NCI-H1930 (cell line): ENCODE data around the gene CAMSAP2.

Source experiments
- DNase-seq, 2 experiments: peaks; one replicate each; lab custom pipeline; 2025; lab: John Stamatoyannopoulos, UW

CAMSAP2 gene

DNA sequence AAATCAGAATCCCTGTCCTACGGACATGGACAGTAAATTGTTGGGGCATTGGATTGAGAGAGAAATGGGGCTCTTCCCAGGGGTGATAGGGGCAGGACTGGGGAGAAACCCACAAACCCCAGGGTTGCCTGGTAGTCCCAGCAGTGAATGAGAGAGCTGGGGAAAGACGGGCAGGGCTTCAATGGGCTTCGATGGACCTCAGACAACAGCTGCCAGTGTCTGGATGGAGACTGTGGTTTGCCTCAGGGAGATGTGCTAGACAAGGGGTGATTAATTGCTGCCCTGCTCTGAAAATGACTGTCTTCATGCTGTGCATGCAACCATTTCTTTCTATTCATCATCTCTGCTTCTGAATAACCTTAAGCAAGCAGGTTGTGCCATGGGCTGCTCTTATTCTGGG lies 141.5 kb downstream of the CAMSAP2 start:
- DNase-seq: no peak

DNA sequence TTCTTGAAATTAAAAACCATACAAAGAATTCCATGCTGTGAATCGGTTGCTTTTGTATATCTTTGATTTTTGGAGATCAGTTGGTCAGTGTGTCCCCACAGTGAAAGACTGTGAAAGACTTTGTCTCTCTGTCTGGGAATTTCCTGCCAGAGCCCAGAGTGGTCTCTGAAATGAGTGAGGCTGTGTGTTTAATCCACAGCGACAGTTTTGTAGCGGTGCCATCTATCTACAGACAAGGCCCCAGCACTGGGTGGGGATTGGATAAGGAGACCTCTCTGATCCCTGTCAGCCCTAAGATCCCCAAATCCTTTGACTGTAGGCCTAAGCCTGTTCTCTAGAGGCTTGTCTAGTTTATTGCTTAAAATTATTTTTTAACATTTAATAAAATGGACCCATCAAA lies 144.4 kb downstream of the CAMSAP2 start:
- no peak for DNase-seq

DNA sequence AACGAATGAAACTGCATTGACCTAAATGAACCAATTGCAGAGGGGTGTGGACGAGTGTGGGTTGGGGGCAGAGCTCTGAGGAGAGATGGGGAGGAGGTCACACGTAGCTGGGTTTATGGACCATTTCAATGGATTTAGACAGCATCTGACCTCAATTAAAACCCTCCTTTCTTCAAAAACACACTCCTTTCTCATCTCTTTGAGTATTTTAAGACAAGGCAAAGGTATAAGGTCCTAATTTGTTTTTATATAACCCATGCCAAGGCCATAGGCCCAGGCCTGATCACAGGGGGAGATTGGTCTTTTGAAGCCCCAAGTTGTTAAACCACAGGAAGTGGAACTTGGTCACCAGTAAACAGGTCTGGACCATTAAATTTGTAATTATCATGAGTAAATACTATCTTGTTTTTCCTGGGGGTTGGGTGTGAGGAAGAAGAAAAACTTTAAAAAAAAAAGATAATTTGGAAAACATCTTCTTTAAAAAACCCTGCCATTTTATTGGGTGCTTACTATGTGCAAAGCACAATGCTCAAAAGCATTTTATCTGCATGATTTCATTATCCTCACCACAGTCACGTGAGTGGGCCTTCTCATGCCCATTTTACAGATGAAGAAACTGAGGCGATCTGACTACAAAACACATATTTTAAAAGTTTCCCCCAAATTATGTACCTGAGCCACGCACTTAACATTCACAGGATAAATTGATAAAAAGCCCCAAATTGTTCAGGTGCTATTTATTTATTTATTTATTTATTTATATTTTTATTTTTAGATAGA lies 147.1 kb downstream of the CAMSAP2 start:
- no peak for DNase-seq

DNA sequence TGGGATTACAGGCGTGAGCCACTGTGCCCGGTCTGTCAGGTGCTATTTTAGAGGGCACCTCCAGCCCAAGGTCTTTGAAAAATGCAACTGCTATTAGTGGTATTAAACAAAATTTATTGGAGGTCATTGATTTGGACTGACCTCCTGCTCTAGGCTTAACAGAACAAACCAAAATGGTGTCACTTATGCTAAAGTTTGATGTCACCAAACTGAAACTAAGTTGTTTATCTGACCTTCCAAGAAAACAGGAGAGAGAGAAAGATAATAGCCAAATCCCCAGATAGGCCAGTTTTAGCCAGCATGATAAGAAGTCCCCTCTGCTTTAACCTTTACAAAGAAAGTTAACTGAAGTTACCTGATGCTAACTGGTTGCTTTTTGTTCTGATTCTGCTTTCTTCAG lies 147.9 kb downstream of the CAMSAP2 start:
- DNase-seq: no peak

DNA sequence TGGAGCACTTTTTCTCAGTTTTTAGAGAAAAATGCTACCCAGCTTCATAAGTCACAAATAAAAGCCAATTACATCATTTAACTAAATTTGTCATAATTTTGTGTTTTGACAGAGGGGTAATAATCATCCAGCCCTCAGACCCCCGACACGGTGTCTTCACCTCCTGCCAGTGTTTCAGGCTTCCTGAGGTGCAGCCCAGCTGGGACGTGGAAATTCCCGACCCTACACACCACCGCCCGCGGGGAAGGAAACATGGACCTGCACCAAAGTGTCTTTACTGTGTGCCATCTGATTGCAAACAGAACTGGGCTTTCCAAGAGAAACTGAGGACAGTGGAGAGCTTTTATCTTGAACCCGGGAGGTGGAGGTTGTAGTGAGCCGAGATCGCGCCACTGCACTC lies 148.3 kb downstream of the CAMSAP2 start:
- no peak for DNase-seq

DNA sequence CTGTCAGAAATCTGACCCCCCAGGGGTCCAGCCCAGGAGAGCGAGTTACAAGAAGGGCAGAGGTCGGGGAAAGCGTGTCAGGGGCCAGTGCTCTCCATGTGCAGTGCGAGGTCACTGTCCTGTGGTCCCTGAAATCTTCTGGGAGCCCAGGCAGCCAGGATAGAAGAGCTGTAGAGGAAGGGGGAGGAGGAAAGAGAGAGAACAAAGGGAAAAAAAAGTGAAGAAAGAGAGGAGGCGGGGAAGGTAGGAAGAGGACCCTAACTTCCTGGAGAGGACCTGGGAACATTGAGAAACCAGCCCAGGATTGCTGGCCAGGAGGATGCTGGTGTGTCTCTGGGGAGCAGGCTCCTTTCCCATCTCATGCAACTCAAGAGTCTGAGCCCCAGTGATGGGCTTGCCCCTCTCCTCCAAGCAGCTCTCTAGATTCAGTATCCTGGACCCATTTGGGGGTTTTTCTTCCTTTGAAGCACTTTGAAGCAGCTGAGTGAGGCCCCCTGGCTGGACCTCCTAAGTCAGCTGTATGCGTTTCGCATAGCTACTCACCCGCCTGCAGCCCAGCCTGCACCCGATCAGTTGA lies 149.2 kb downstream of the CAMSAP2 start:
- no peak for DNase-seq

DNA sequence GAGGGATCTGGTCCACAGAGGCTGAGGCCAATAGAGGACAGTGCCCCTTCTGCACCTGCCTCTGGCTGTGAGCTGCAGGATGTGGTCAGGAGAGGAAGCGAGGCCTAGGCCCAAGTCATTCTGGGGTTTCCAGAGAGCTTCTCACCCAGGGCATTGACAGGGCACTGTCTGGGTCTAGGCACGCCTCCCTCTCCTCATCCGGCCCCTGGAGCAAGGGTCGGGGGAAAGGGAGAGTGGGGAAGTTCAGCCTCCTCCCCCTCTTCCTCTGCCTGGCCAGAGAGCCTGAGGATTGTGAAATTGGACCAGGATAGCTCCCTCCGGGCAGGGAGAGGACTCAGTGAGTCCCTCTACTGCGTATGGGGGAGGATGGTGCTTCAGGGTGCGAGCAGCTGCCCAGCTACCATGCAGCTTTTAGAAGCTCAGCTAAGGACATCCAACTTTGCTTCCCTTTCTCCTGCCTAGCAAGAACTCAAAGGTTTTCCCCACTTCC lies 149.7 kb downstream of the CAMSAP2 start:
- no peak for DNase-seq

DNA sequence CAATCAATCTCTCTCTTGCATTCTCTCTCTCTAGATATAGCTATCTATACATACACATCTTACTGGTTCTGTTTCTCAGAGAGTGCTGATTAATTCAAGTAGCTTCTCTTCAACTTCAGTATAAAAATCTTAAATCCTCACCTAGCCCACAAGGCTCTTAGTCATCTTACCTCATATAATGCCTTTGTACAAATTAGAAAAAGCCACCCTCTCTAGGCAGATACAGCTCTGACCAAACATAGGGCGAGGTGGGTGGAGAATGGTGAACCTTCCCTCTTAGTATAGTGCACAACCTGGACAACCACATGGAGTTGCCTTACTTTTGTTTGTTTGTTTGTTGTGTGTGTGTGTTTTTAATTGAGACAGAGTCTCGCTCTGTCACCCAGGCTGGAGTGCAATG lies 150.9 kb downstream of the CAMSAP2 start:
- no peak for DNase-seq

DNA sequence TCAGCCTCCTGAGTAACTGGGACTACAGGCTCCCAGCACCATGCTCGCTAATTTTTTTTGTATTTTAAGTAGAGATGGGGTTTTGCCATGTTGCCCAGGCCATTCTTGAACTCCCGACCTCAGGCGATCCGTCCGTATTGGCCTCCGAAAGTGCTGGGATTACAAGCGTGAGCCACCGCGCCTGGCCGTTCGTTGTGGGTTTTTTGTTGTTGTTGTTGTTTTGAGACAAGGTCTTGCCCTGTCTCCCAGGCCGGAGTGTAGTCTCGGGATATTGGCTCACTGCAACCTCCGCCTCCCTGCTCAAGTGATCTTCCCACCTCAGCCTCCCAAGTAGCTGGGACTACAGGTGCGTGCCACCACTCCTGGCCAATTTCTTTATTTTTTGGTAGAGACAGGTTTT lies 151.3 kb downstream of the CAMSAP2 start:
- DNase-seq: no peak

DNA sequence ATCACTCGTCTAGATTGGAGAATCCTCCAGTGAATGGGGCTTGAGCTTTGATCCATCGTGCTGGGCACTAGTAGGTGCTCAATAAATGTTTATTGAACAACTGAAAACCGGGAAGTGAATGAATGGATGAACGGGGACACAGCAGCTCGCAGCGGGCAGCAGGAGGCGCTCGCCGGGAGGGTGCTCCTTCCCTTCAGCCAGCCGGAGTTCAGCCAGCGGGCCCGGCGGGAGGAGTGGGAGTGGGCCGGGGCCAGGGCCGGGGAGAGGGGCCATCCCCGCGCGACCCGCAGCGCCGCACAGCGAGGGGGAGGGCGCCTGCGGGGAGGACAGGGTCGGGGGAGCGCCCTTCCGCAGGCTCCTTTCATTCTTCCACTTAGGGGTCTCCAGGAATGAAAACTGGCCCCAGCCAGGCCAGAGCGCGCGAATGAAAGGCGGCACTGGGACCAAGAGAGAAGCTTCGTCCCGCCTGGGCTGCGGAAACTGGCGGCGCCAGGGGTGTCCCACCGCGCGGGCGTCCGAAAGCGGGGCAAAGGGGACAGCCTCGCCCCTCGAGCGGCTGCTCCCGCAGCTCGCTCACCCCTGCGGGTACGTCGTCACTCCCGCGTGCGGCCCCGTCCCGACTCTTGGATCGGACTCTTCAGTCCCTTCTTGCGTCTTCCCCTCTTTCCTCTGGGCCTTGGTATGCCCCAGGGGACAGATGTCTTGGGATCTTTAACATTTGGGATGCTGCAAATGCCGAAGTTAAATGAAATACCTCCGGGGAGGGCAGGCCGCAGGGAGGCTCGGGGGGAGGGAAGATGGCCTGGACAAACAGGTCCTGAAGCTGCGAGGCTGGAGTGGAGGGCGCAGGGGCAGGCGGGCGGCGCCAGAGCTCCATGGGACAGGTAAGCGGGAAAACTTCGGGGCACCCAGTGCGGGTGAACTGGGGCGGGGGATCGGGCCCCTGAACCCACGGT lies 152.4 kb downstream of the CAMSAP2 start:
- peak in 1 of 2 experiments; percentile 13 for DNase-seq

DNA sequence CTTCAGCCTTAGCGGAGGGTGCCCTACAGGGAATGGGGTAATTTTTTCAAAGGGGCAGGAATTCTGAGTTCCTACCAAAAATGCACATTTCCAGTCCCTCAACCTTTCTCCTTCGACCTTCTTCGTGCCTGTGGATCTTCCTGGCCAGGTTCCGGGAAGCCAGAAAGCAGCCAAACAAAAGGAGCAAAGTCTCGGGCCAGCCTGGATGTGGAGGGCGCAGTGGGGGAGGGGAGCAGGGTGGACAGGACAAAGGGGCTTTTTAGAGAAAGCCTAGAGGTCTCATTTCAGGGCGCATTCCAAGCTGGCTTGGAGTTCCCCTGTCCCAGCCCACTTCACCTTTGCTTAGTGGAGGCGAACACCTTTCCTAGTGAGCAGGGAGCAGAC lies 153.1 kb downstream of the CAMSAP2 start:
- DNase-seq: no peak

DNA sequence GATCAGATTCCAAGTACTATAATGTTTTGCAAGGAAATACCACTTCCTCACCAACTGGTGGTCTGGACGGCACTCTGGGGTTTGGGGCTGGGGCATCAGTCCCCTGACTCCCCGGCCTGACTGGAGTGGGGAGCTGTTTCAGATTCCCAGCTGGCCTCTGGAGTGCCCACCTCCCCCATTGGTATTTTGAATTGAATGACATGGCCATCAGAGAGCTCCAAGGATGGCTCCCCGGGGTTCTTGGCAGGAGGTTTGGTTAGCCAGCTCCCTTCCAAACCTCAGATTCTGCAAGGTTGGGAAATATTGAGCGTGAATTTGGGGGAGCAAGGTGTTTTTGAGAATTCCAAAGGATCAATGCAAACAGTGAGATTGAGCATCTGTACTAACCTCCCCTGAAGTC lies 153.9 kb downstream of the CAMSAP2 start:
- DNase-seq: no peak

DNA sequence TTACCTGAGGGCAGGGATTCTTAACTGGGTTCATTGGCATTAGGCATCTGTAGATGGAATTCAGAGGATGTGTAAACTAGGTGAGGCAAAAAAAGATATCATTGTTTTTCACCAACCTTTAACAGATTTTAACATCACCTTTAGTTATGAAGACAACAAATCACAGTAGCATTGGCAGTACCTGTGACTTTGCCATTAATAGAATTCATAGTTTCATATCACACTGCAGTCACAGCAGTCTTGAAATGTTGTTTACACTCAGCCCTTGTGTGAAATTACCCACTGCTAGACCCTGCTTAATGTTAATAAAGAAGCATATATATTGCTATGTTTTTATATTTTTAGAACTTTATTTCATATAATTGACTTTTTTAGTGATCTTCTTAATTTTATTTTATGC lies 154.3 kb downstream of the CAMSAP2 start:
- no peak for DNase-seq

DNA sequence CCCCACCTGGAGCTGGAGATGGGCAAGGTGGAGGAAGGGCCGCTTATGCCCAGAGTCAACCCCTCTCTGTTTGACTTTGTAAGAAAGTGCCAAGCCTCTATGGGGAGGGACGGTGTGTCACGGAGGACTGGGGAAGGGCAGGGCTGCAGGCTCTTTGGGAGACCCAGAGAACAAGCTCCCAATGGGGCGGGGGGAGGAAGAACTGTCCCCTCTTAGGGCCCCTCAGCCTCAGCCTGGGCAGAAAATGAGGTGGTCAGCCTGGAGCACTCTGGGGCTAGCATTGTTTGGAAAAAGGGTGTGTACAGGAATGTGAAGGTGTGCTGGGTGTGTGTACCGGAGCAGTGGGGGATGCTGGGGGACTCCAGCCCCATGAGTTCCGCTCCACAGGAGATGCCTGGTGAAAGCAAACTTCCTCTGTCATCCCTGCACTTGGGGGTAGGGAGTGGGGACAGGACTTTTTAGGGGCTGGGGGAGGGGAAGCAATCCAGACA lies 154.8 kb downstream of the CAMSAP2 start:
- no peak for DNase-seq

DNA sequence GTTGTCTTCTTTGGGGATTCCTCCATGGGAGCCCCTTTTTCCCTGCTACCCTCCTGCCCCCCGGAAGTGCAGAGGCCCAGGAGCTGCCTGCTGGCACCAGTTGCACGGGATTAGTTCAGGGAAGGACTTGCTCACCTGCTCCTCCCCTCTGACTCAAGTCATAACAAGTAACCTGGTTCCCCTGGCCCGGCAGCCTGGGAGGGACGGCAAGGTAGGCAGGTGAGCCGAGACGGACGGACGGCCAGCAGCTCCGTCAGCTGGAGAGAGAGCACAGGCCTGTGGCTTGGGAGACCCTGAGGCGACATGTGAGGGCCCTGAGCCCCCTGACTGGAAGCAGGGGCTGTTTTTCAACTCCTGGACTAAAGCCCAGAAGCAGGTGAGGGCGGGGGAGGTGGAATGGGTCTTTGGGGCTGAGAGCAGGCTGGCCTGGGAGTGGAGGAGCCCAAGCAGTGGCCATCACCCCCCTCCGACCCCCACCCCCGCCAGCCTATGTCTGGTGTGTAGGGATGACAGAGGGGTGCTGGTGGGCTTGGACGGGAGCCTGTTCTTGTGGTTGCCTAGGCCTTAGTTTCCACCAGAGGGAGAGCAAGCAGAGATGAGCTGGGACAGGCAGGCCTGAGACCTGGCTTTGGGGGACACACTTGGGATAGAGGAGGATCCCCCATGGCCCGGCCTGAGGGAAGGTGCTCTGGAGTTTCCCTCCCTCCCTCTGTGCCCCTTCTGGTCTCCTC lies 156.2 kb downstream of the CAMSAP2 start, which contains the start of gene INAVA:
Gene INAVA, plus strand, starts transcription at position 189 of the 731 bp plus-strand sequence. CDS start 3,501 bp downstream, outside the sequence.
- DNase-seq: no peak

DNA sequence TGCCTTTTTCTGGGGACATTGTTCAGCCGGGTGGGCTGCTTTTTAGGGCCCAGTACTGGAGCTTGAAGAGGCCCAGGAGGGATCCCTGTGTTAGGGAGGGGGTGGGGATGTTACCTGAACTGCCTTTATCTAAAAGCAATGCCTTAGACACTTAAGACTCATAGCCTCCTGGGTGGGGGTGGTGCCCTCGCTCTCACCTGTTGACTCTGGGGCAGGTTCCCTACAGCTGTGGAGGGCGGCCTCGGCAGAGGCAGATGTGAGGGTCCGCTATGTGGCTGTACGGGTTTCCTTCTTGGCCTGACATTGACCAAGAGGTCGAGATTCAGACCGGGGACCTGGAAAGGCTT lies 156.7 kb downstream of the CAMSAP2 start:
- DNase-seq: no peak

DNA sequence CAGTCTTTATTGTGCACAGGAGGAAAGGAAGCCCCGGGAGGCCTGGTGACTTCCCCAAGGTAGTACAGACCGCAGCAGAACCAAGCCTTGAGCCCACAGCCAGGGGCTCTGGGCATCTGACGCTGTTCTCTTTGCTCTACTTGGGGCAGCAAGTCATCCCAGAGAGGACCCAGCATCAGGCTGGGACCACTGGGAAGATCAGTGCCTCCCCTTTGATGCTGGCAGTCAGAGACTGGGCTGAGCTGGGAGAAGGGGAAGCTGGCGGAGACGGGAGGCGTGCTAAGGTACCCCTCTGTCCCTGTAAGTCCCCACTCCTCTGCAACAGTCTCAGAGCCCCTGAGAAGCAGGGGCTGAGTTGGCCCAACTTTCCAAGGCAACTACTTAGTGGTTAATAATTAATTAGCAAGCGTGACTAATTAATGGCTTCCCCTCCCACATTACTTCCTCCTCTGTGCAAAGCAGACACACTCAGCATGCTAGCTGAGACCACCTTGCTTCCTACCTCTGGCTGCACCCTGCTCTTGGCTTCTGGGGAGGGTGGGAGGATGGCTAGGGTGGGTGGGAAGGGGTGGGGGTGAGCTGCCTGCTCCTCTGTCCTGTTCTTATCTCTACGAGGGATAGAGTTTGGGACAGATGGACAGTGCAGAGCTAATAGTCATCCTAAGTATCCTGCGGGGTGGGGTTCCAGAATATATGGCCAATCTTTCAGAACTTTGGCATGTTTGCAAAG lies 157.3 kb downstream of the CAMSAP2 start:
- DNase-seq: no peak

DNA sequence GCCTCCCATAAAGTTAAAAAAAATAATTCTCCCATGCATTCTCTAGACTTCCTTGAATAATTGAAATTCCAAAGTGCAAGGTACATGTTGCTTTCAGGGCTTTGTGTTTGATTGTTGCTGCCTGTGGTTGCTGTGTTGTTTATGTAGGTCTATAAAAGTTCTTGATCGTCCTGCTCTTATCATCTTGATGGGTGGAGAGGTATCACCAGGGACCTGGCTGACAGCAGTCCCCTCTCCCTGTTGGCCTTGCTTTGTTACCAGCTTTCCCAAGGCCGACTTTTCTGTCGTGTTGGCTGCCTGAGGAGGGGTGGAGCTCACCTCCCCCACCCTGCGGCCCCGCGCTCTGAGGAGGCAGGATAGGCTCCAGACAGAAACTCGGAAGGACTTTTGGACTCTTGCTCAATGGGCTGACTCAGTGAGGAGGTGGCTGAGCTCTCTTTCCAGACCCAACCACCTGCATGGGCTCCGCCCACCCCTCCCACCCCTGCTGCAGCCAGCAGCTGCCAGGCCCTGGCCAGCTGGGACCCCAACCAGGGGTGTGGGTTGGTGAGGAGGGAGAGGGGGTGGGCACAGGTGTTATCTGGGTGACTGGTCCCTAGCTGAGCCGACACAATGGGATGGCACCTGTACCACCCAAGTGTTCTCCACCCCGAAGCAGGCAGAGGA lies 158.0 kb downstream of the CAMSAP2 start:
- DNase-seq: no peak

DNA sequence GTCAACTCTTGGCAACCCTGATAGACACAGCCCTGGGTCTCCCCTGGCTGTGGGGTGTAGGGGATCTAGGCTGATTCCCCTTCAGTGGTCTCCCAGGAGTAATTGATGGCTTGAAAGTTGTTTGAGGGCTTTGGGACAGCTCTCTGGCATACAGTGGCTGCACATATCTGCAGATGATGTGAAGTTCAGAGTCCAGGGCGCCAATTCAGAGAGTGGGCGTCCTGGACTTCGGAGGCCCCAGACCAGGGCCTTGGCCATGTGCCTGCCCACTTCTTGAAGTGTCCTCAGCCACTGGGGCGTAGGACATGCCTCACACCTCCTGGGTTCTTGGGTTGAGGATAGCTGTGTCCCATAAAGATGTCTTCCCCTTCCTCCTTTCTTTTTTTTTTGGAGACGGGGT lies 158.6 kb downstream of the CAMSAP2 start:
- DNase-seq: no peak

DNA sequence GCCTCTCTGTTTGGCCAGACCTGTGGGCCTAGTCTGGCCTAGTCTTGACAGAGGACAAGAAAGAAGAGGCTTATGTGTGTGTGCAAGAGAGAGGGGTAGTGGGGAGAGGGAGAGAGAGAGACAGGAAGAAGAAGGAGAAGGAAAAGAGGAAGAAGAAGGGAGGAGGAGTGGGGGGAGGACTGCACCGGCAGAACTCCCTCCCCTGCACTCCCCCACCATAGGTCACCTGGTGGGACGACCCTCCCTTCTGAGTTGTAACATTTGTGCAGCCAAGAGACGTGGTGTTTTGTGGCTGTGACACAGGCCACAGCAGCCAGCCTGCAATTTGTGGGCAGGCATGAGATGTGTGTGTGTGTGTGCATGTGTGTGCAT lies 160.3 kb downstream of the CAMSAP2 start:
- no peak for DNase-seq
